Measurements from ENCODE around the gene RNASEH2B.

GRCh38 chr13:50927701-50928100, 18.1 kb downstream of the RNASEH2B start:
- TF ChIP-seq, protein P1, sequence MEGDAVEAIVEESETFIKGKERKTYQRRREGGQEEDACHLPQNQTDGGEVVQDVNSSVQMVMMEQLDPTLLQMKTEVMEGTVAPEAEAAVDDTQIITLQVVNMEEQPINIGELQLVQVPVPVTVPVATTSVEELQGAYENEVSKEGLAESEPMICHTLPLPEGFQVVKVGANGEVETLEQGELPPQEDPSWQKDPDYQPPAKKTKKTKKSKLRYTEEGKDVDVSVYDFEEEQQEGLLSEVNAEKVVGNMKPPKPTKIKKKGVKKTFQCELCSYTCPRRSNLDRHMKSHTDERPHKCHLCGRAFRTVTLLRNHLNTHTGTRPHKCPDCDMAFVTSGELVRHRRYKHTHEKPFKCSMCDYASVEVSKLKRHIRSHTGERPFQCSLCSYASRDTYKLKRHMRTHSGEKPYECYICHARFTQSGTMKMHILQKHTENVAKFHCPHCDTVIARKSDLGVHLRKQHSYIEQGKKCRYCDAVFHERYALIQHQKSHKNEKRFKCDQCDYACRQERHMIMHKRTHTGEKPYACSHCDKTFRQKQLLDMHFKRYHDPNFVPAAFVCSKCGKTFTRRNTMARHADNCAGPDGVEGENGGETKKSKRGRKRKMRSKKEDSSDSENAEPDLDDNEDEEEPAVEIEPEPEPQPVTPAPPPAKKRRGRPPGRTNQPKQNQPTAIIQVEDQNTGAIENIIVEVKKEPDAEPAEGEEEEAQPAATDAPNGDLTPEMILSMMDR (conservative IDR thresholded peaks at IDR 0.05), result no peak
- TF ChIP-seq ZFX (IDR thresholded peaks at IDR 0.05), result no peak
